HG02610 (cell line): ENCODE data around the gene STAG1.
"Not testable (repeated sequence)": the region's sequence is repeated elsewhere in the genome, so short reads cannot be mapped to it uniquely, and the experiment has no call there.

ENCODE experiments used
- ATAC-seq: cut with Tn5 transposase; IDR thresholded peaks from one replicate; pipeline ENCODE4 v1.9.1; 2021; ENCODE audit warnings: mild to moderate bottlenecking, moderate library complexity; ENCODE audit not compliant: unreplicated experiment

Gene STAG1

DNA sequence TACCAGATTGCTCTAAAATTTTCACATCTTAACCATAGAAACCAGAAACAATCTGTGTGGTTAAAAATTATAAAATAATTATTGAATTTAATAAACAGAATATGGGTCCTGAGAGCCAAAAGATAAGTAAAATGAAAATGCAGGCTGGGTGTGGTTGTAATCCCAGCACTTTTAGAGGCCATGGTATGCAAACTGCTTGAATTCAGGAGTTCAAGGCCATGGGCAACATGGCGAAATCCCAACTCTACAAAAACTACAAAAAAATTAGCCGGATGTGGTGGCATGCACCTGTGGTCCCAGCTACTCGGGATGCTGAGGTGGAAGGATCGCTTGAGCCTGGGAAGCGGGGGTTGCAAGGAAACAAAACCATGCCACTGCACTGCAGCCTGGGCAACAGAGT lies 236.1 kb downstream of the STAG1 start:
- ATAC-seq: no peak

DNA sequence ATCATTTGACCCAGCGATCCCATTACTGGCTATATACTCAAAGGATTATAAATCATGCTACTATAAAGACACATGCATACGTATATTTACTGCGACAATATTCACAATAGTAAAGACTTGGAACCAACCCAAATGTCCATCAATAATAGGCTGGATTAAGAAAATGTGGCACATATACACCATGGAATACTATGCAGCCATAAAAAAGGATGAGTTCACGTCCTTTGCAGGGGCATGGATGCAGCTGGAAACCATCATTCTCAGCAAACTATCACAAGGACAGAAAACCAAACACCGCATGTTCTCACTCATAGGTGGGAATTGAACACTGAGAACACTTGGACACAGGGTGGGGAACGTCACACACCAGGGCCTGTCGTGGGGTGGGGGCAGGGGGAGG lies 237.6 kb downstream of the STAG1 start:
- not testable (repeated sequence) for ATAC-seq

DNA sequence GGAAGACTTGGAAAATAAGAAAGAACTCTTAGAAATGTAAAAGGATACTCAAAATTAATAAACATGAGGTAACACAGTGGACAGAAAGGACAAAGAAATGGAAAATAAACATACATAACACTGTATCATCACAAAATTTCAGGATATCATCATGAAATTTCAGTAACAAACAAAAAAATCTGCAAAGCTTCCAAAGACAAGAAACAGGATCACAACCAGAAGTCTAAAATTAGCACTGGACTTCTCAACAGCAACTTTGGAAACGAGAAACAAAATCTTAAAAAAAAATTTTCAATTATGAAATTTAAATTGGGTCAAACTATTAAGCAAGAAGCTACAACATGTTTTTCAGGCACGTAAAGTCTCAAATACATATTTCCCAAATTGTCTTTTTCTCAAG lies 238.8 kb downstream of the STAG1 start:
- no peak for ATAC-seq

GRCh38 chr3:136512381-136512780 lies 239.8 kb downstream of the STAG1 start:
- ATAC-seq: no peak

- ATAC-seq: no peak
Observed at GRCh38 chr3:136505676-136506075, 246.5 kb downstream of the STAG1 start.

DNA sequence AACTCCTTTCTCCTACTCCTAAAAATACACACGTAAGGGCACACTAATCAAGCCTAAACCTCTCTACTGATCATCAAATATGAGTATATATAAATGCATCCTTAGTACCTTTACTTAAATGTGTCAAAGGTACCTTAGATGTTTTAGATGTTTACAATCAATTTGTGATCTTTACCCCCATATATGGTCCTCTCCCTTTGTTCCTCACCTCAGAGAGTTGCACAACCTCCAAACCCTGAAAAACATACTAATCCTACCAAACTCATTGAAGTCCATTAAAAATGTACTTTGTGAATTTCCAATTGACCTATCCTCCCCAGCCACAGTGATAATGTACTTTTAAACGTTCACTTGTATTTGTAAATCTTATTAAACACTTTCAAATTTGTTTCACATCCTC lies 249.1 kb downstream of the STAG1 start:
- no peak for ATAC-seq

DNA sequence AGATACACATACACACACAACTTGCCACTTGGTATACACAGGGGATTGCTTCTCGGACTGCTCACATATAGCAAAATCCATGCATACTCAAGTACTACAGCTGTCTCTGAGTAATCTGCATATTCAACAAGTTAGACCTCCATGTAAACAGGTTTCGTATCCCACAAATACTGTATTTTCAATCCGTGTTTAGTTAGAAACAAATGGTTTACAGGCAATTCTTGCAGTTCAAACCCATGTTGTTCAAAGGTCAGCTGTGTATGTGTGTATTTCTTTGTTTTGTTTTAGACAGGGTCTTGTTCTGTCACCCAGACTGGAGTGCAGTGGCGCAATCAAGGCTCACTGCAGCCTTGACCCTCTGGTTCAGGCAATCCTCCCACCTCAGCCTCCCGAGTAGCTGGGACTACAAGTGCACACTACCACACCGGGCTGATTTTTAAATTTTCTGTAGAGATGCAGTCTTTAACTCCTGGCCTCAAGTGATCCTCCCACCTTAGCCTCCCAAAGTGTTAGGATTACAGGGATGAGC lies 253.2 kb downstream of the STAG1 start:
- no peak for ATAC-seq

DNA sequence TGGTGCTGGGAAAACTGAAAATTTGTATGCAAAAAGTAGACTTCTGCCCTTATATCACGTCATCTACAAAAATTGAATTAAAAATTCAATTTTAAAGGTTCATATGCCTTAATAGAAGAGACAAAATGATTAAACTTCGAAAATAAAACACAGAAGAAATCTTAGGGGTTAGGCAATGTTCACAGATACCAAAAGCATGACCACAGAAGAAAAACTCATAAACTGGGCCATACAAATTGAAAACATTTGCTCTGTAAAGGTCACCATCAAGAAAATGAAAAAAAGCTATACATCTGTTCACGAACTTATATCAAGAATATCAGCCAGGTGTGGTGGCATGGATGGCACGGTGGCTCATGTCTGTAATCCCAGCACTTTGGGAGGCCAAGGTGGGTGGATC lies 257.0 kb downstream of the STAG1 start:
- no peak for ATAC-seq

GRCh38 chr3:136490646-136491405 lies 261.4 kb downstream of the STAG1 start:
- ATAC-seq: no peak

- no peak for ATAC-seq
Observed at GRCh38 chr3:136485777-136486176, 266.4 kb downstream of the STAG1 start.

DNA sequence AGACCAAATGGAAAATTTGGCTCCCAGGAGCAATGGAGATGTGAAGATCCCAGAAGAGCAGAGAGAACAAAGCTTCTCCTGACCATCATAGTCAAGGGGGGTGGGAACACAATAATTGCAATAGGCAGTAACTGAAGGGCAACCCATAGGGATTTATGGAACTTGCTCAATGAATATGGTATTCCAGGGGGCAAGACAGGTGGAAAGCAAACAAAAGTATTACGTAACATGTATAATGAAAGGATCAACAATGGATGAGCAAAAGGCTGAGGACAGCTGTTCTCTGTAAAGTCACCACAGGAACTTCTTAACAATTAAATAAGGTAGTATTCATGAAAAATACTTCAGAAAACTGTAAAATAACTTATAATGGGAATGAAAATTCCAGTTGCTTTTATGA lies 275.9 kb downstream of the STAG1 start:
- ATAC-seq: no peak

DNA sequence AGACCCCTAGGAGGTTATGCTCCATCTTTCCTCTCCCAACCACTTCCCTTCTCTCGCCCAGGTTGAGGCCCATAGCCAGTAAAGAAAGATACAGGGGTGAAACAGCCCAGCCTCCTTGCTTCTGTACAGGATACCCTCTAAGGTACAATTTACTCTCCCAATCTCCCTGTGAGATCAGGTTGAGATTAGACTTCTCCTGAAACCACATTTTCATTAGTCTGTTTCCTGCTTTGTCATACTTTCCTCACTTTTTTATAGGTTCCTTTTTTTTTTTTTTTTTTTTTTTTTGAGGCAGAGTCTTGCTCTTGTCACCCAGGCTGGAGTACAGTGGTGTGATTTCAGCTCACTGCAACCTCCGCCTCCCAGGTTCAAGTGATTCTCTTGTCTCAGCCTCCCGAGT lies 277.3 kb downstream of the STAG1 start:
- ATAC-seq: not testable (repeated sequence)

GRCh38 chr3:136473716-136474326 lies 278.4 kb downstream of the STAG1 start:
- no peak for ATAC-seq

- no peak for ATAC-seq
Observed at GRCh38 chr3:136465296-136465695, 286.9 kb downstream of the STAG1 start.

GRCh38 chr3:136464502-136464901 lies 287.7 kb downstream of the STAG1 start:
- no peak for ATAC-seq

- no peak for ATAC-seq
Observed at GRCh38 chr3:136463170-136463569, 289.0 kb downstream of the STAG1 start.

GRCh38 chr3:136457793-136458192 lies 294.4 kb downstream of the STAG1 start:
- no peak for ATAC-seq

GRCh38 chr3:136456196-136456595 lies 296.0 kb downstream of the STAG1 start:
- no peak for ATAC-seq

DNA sequence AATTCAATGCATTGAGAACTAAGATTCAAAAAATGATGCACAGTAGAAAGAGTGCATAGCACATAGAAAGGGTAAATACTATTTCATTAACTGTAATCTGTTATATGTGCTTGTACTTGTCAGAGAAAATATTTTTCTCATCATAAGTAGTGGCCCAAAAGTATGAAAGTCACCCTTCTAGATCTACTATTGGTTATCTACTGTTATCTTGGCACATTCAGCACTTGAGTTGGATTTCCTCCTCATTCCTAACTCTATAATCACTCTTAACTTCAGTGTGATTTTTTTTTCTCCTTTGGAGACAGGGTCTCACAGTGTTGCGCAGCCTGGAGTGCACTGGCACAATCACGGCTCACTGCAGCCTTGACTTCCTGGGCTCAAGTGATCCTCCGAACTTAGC lies 307.6 kb downstream of the STAG1 start:
- ATAC-seq: no peak

DNA sequence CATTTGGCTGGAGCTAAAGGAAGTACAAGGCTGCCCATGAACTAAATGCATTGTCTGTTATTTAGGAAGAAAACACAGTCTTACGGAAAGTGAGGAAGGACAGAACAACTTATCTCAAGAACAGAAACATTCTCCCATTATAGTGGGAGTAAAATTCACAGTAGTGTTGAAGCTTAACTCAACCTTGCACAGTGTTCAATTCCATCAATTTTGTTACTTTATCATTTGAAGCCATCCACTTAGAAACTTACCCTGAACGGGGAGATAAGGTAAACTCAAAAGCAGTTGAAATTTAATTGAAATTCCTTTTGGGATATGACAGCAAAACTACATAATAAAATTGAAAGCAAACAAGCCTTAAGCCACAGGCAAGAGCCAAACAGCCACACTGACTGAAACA lies 315.1 kb downstream of the STAG1 start:
- ATAC-seq: no peak

DNA sequence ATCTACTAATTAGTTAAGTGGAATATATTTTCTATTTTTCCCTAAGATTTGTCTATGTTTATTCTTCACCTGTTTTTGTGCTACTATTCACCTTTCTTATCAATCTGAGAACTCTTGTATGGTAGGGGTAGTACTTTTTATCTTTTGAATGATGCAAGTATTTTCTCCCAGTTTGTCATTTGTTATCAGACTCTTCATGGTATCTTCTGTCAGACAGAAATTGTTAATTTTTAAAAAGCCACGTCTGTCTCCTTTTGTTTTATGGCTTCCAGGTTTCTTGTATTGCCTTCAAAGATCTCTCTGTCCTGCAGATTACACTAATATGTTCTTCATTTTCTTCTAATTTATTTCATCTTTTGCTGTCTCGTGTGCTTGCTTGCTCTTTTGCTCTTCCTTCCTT lies 317.7 kb downstream of the STAG1 start:
- no peak for ATAC-seq

DNA sequence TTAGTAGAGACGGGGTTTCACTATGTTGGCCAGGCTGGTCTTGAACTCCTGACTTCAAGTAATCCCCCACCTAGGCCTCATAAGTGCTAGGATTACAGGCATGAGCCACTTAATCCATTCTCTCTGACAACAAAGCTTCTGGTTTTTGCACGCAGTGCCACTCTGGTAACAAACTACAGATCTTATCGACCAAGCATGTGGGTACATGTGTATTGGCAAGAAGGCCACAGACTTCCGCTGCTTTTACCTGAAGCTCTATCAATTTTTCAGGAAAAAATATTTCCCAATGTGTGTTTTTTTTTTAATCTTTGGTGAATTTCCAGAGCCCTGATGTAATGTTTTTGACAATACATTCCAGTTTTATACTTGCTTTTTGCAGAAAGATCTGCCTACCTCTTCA lies 319.5 kb downstream of the STAG1 start:
- ATAC-seq: no peak
